PC-3 (cell line): Measurements from ENCODE around the gene PER2. TPM values are rescaled to one million over a fixed set of nuclear protein-coding genes. Genes with fewer than 3 reads are reported as not detected.

Experiments used
- ATAC-seq: fragments of 200-7000 bp; cut with Tn5 transposase; 2 replicates; pipeline ENCODE4 v1.9.1; 2020; ENCODE audit warnings: mild to moderate bottlenecking, moderate library complexity
- BruUV-seq: library from RNA; stranded (reverse); fragments of 400-500 nt; replicated peaks from 2 replicates; lab custom pipeline; 2021; lab: Mats Ljungman, UMichigan
- CTCF ChIA-PET: fragments of 300-600 bp; sonication (Branson Sonifier 250); formaldehyde crosslinking; loops from one replicate; lab custom pipeline; 2022; ENCODE audit warnings: antibody characterized with exemption; lab: Charles Lee
- POLR2A ChIA-PET: fragments of 300-600 bp; sonication (Branson Sonifier 250); formaldehyde crosslinking; loops from one replicate; lab custom pipeline; 2022; ENCODE audit warnings: antibody characterized with exemption; ENCODE audit not compliant: unreplicated experiment; lab: Charles Lee
- DNase-seq: peaks from one replicate; pipeline ENCODE4 v3.0.0-alpha.2; 2015
- H2AFZ ChIP-seq: fragments of 300-600 bp; sonication (generic); 2 replicates; pipeline ENCODE4 v1.6.0; 2016; ENCODE audit warnings: antibody characterized with exemption, low read length
- H3F3A ChIP-seq: fragments of 300-600 bp; sonication (generic); one replicate; pipeline ENCODE4 v1.6.0; 2017; ENCODE audit warnings: antibody characterized with exemption, low read length, control low read depth, mild to moderate bottlenecking; ENCODE audit not compliant: unreplicated experiment
- H3K27ac ChIP-seq: fragments of 300-600 bp; sonication (generic); 2 replicates; pipeline ENCODE4 v1.5.1; 2016; ENCODE audit warnings: mild to moderate bottlenecking, low read length
- H3K27me3 ChIP-seq: fragments of 300-600 bp; sonication (generic); 2 replicates; pipeline ENCODE4 v1.6.1; 2016; ENCODE audit warnings: low read length, mixed read lengths
- H3K36me3 ChIP-seq: fragments of 300-600 bp; sonication (generic); 2 replicates; pipeline ENCODE4 v1.6.1; 2016; ENCODE audit warnings: low read depth, mixed run types, low read length, mixed read lengths
- H3K4me1 ChIP-seq: fragments of 300-600 bp; sonication (generic); 2 replicates; pipeline ENCODE4 v1.5.1; 2016; ENCODE audit warnings: low read length; ENCODE audit not compliant: insufficient read depth
- H3K4me2 ChIP-seq: fragments of 300-600 bp; sonication (generic); 2 replicates; pipeline ENCODE4 v1.6.0; 2016; ENCODE audit warnings: low read length
- H3K4me3 ChIP-seq: fragments of 300-600 bp; sonication (generic); 2 replicates; pipeline ENCODE4 v1.5.1; 2016; ENCODE audit warnings: mild to moderate bottlenecking, low read length, mixed read lengths
- H3K79me2 ChIP-seq: fragments of 300-600 bp; sonication (generic); 2 replicates; pipeline ENCODE4 v1.6.1; 2017; ENCODE audit warnings: low read length, mixed read lengths
- H3K9ac ChIP-seq: fragments of 300-600 bp; sonication (generic); 2 replicates; pipeline ENCODE4 v1.6.0; 2016; ENCODE audit warnings: mild to moderate bottlenecking, low read length
- H3K9me2 ChIP-seq: fragments of 300-600 bp; sonication (generic); replicated peaks from 2 replicates; pipeline ENCODE4 v1.6.1; 2016; ENCODE audit warnings: mixed run types, low read length, mixed read lengths
- H3K9me3 ChIP-seq: fragments of 300-600 bp; sonication (generic); 2 replicates; pipeline ENCODE4 v1.6.1; 2016; ENCODE audit warnings: low read length, mixed read lengths
- H4K20me1 ChIP-seq: fragments of 300-600 bp; sonication (generic); 2 replicates; pipeline ENCODE4 v1.6.1; 2016; ENCODE audit warnings: low read length, mixed read lengths
- EZH2 ChIP-seq: fragments of 300-600 bp; sonication (generic); IDR thresholded peaks from one replicate; pipeline ENCODE4 v1.6.1; 2017; ENCODE audit warnings: antibody characterized with exemption, mild to moderate bottlenecking, low read length; ENCODE audit not compliant: unreplicated experiment
- EZH2phosphoT487 ChIP-seq: fragments of 300-600 bp; sonication (generic); IDR thresholded peaks from 2 replicates; pipeline ENCODE4 v1.6.1; 2018; ENCODE audit warnings: mild to moderate bottlenecking, antibody characterized with exemption, low read length, borderline replicate concordance
- intact Hi-C: fragments of 100-400 bp; cut with micrococcal nuclease; formaldehyde crosslinking; loops from 2 replicates; pipeline ENCODE4 v1.9.0; 2023
- total RNA-seq: library from RNA; depleted of rRNA; stranded (reverse); fragments of >200 nt; gene quantifications from 2 replicates; pipeline ENCODE4 v1.2.3, GENCODE V29; 2014
- TF ChIP-seq, protein P1 (sequence below): fragments of 300-600 bp; sonication (generic); conservative IDR thresholded peaks from 2 replicates; pipeline ENCODE4 v1.5.1; 2017; ENCODE audit warnings: antibody characterized with exemption, low read depth, mild to moderate bottlenecking, low read length

The PER2 gene
- total RNA-seq, 1 experiment from 2014 or later, result 8.6 TPM

DNA sequence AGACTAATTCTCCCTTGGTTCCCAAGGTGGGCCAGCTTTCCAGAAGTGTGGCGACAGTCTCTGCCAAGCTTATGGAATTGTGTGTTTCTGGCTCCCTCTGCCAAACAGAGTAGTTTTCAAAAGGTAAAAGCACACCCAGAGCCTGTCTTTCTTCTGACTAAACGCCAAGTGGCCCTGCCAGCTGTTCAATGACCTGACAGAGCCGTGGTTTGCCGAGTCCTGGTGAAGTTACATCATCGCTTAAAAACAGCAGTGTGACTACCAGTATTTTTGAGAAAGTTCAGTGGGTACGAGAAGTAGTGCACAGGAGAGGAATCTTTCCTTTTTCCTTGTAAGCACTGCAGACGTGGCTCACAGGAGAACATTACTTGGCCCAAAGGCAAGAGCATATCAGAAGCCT is 1.9 kb downstream of the PER2 start:
- H3K9ac ChIP-seq, result peak overlapping the region; percentile 98
- ChIA-PET CTCF (interaction anchor here (1.6 kb wide), 1 partner anchor 23 kb away, joined by 5 read pairs; no protein-coding TSS in a partner anchor), POLR2A (no interaction called here)
- TSS peak; percentile 34 for BruUV-seq
- H3K9me2 ChIP-seq, result no peaks in the 10 kb centered on the region
- intact Hi-C loops, result loop anchor here (1.0 kb wide), 2 partner anchors 23 to 34 kb away; partner anchors contain the start of gene TRAF3IP1
- peak; percentile 73 for DNase-seq
- peaks cover 48% of the 10 kb centered on the region for H3K4me1 ChIP-seq
- no peak overlapping the region for H2AFZ ChIP-seq
- H3K36me3 ChIP-seq, result no peaks in the 10 kb centered on the region
- H3K79me2 ChIP-seq, result peaks cover 65% of the 10 kb centered on the region
- peak overlapping the region; percentile 89 for H3K4me2 ChIP-seq
- TF ChIP-seq, protein P1, sequence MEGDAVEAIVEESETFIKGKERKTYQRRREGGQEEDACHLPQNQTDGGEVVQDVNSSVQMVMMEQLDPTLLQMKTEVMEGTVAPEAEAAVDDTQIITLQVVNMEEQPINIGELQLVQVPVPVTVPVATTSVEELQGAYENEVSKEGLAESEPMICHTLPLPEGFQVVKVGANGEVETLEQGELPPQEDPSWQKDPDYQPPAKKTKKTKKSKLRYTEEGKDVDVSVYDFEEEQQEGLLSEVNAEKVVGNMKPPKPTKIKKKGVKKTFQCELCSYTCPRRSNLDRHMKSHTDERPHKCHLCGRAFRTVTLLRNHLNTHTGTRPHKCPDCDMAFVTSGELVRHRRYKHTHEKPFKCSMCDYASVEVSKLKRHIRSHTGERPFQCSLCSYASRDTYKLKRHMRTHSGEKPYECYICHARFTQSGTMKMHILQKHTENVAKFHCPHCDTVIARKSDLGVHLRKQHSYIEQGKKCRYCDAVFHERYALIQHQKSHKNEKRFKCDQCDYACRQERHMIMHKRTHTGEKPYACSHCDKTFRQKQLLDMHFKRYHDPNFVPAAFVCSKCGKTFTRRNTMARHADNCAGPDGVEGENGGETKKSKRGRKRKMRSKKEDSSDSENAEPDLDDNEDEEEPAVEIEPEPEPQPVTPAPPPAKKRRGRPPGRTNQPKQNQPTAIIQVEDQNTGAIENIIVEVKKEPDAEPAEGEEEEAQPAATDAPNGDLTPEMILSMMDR, result no peak
- no peak for TF ChIP-seq EZH2
- no peak for TF ChIP-seq EZH2phosphoT487
- H3K27me3 ChIP-seq, result no peaks in the 10 kb centered on the region
- peaks cover 9% of the 10 kb centered on the region for H3F3A ChIP-seq
- peak; percentile 1; the same call in 1 of the 2 replicates for ATAC-seq
- H4K20me1 ChIP-seq, result peaks cover 11% of the 10 kb centered on the region
- no peaks in the 10 kb centered on the region for H3K9me3 ChIP-seq
- H3K4me3 ChIP-seq, result peak overlapping the region; percentile 80
- peak overlapping the region; percentile 94 for H3K27ac ChIP-seq

GRCh38 chr2:238286095-238286494 is 2.3 kb downstream of the PER2 start:
- no peaks in the 10 kb centered on the region for H3K9me2 ChIP-seq
- peaks cover 9% of the 10 kb centered on the region for H3F3A ChIP-seq
- H3K4me1 ChIP-seq, result peaks cover 47% of the 10 kb centered on the region
- no peaks in the 10 kb centered on the region for H3K36me3 ChIP-seq
- peak overlapping the region; percentile 94 for H3K27ac ChIP-seq
- H3K79me2 ChIP-seq, result peaks cover 69% of the 10 kb centered on the region
- ATAC-seq (no peak), DNase-seq (no peak)
- TF ChIP-seq EZH2, result no peak
- no peak for TF ChIP-seq EZH2phosphoT487
- TF ChIP-seq, protein P1, result no peak
- intact Hi-C loops, result loop anchor here (1.0 kb wide), 2 partner anchors 23 to 34 kb away; partner anchors contain the start of gene TRAF3IP1
- peak overlapping the region; percentile 80 for H3K4me3 ChIP-seq
- peaks cover 13% of the 10 kb centered on the region for H4K20me1 ChIP-seq
- no peaks in the 10 kb centered on the region for H3K27me3 ChIP-seq
- H2AFZ ChIP-seq, result no peak overlapping the region
- CTCF ChIA-PET, result interaction anchor here (1.6 kb wide), 1 partner anchor 22 kb away, joined by 5 read pairs; no protein-coding TSS in a partner anchor
- POLR2A ChIA-PET, result no interaction called here
- H3K4me2 ChIP-seq, result peak overlapping the region; percentile 89
- peak overlapping the region; percentile 98 for H3K9ac ChIP-seq
- BruUV-seq, result no TSS peak
- H3K9me3 ChIP-seq, result no peaks in the 10 kb centered on the region

DNA sequence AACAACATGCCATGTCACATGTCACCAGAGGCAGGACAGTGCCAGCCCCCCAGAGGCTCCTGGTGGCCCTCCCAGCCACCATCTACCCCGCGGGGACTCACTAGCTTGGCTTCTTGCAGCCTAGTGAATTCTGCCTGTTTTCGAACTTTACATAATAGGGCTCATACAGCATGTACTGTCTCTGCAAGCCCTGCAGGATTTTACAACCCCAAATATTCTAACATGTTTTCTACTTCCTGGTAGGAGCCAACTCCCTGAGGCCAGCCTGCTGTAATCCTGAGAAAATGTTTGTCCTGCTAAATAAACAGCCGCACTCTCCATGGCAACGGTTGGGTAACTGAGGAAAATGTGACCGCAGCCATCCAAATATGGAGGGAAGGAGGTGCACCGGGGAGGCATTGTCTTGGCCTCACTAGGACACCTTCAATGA is 2.7 kb downstream of the PER2 start:
- Histone ChIP-seq H3K4me2 (peak overlapping the region; percentile 89), H3K9me3 (no peaks in the 10 kb centered on the region), H3K27ac (peak overlapping the region; percentile 94), H3F3A (peaks cover 7% of the 10 kb centered on the region), H3K4me3 (peak overlapping the region; percentile 80), H4K20me1 (peaks cover 13% of the 10 kb centered on the region), H3K9me2 (no peaks in the 10 kb centered on the region), H3K4me1 (peaks cover 43% of the 10 kb centered on the region), H3K27me3 (no peaks in the 10 kb centered on the region), H3K36me3 (no peaks in the 10 kb centered on the region), H3K9ac (peak overlapping the region; percentile 98), H2AFZ (no peak overlapping the region), H3K79me2 (peaks cover 71% of the 10 kb centered on the region)
- ATAC-seq, result peak; percentile 41
- TF ChIP-seq EZH2 (no peak), EZH2phosphoT487 (no peak)
- TF ChIP-seq, protein P1, result no peak
- ChIA-PET CTCF (interaction anchor here (1.6 kb wide), 1 partner anchor 22 kb away, joined by 5 read pairs; no protein-coding TSS in a partner anchor), POLR2A (no interaction called here)
- peak; percentile 95 for DNase-seq
- no TSS peak for BruUV-seq
- intact Hi-C loops, result loop anchor here (1.0 kb wide), 2 partner anchors 22 to 35 kb away; partner anchors contain the start of gene TRAF3IP1
